HG03159 (cell line): ENCODE data around the gene CD47.
A peak's percentile ranks its signal among the peaks of the same experiment; 100 is the strongest.

Source experiments
- ATAC-seq: cut with Tn5 transposase; IDR thresholded peaks from one replicate; pipeline ENCODE4 v1.9.1; 2021; ENCODE audit warnings: mild to moderate bottlenecking, moderate library complexity; ENCODE audit not compliant: unreplicated experiment

The CD47 gene

DNA sequence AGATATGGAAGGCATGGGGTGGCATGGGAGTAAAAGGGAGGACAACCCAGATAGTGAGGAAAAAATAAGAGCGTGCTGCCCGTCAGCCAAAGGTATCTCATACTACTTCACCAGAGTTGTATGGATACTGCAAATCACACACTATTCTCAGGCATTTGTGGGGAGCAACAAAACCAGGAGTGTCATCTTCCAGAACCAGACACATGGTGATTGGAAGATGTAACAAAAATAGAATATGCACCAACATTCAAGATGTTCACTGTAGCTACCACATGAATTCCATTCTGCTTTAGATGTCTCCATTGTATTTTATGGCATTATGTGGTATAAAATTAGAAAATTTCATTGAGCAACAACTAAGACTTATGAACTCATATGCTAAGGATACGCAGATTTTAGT is 34.9 kb downstream of the CD47 start:
- no peak for ATAC-seq

DNA sequence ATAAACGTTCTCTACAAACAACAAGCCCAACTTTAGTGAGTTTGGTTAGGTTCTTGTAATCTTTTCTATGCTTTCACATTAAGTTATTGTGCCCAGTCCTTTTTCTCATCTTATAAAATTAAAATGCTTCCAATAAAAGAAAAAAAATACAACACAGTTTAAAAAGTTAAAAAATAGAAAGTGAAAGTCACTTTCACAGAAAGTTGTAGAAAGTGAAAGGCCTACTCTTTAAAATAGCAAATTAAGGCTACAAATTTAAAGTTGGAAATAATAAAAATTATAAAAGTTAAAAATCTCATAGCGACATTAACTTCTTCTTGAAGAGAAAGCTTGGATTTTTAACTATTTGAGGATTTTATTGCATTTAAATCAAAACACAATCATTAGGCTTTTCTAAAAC is 35.9 kb downstream of the CD47 start:
- ATAC-seq = no peak

- no peak for ATAC-seq
These were observed 37.3 kb downstream of the CD47 start for GRCh38 chr3:108053483-108053882.

DNA sequence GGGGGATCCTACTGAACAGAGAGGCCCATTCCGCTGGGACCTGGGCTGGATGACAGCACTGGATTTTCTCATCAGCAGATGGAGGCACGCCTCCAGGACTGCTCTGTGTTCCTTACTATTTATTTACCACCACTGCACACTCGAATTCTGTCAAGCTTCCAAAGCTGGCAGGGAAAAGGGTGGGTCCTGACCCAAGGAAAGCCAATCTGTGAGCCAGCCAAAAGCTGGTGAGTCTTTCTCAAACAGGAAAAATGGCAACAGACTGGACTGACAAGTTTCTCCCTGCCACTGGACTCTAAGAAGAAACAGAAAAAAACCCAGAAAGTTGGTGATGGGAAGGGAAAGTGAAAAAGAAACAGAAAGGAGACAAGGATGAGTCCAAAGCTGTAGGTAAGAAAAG is 37.8 kb downstream of the CD47 start:
- ATAC-seq = no peak

- ATAC-seq = no peak
These were observed 39.8 kb downstream of the CD47 start for GRCh38 chr3:108051005-108051404.

DNA sequence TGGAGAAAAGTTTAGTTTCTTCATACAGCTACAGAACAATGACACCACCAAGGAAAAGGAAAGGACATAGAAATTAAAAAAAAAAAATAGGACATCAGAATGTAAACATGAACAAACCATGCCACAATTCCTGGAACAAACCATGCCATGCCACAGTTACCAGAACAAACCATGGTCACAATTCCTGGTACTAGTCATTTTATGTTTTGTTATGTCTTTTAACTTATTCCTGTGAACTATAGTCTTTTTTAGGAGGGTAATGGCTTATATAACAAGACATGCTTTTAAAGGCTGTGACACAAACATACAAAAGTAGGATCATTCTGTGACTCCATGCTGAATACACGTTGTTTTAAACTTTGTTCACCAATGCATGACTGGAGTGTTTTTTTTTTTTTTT is 42.8 kb downstream of the CD47 start:
- no peak for ATAC-seq

DNA sequence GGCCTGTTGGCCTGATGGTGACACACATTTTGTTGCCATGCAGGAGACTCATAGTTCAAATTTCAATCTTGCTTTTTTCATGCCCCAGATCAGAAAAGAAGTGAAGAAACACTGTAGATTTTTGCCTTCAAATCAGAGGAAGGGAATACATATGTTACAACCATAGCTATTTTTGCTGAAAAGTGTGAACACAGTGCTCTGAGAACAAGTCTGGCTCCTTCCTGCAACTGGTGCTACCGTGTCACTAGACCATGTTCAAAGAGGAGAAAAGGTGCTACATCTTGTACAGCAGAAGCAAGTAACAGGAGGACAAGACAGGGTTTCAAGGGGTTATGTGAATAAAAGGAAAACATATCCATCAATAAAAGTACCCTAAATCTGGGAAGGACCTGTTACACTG is 44.6 kb downstream of the CD47 start:
- ATAC-seq = no peak

- no peak for ATAC-seq
These were observed 46.1 kb downstream of the CD47 start for GRCh38 chr3:108044699-108045098.

GRCh38 chr3:108042300-108042699 is 48.5 kb downstream of the CD47 start:
- ATAC-seq = no peak

DNA sequence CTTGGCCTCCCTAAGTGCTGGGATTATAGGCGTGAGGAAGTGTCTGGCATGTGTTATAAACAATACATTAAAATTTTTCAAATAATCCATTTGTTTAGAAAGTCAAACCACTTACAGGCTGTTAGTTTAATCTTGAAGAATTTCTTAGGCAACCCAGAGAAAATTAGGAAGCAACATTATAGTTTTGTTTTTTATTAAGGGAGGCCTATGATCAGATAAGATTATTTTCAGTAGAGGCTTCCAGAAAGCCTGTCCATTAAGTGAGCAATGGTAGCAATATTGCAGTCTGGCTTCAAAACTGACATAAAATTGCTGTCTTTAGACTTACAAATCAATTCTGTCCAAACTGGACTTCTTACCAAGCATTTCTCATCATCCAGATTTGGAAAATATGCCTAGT is 49.6 kb downstream of the CD47 start:
- ATAC-seq = no peak

DNA sequence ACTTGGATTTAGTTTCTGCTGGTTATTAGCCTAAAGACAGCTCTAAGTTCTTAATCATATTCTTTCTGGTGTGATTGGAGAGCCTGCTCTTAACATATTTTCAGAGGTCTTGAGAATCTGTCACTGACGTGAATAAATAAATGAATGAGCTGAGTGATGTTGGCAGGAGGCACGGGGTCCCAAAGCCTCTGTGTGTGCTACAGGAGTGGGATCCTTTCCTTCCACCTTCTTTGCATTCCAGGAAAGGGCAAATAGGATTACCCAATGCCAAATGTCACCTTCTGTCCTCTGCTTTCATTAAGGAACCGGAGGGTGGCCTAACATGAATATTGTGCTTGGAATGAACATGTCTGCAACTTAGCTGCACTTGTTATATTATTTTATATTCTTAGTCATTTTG is 53.1 kb downstream of the CD47 start:
- ATAC-seq = no peak

DNA sequence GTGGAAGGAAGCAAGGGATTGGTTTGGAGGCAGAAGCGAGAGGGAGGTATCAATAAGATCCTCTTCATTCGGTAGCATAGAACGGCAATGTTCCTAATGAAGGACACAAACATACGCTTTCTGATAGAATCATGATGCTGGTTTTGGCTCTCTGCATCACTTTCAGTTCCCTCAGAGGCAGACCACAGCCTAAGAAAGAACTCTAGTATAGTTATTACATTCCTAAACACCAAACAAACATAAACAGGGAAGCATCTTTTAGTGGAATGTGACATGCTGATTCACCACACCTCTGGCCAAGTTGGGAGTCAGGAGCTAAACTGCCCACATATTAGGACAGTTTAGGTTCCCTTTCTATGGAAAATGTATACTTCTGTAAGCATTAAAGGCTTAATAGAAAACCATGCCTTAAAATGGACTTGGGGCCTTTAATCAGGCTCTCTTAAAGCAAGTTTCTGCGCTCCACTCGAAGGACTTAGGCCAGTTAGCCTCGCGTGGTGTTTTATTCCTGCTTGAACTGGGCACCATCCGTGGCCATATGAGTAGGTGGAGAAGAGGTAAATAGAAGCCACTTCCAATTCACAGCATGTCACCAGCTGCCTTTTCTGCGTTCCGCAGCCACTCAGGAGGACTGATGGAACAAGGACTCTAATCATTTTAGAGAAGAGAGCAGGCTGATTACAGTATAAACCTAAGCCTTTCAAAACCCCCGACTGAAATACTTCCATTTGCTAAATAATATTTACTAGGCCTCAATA is 53.7 kb downstream of the CD47 start:
- peak; percentile 76 for ATAC-seq

- ATAC-seq = no peak
These were observed 54.4 kb downstream of the CD47 start for GRCh38 chr3:108036401-108036800.

- no peak for ATAC-seq
These were observed 55.1 kb downstream of the CD47 start for GRCh38 chr3:108035751-108036150.

DNA sequence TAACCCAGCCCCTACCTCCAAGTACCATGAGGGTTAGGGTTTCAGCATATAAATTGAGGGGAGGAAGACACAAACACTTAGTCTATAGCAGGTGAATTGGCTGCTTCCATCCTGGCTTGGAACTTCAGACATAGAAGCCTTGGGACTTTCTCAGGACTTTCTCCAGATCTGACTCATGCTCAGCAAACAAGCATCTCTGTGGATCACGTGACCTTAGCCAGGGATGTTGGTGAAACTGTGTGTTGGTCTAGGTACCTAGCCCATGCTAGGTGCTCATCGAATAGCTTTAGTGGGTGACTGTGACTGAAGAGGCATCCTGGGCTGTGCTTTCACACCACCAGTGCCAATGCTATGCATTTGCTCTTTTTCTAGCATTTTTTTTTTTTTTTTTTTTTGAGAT is 58.9 kb downstream of the CD47 start:
- ATAC-seq = no peak

DNA sequence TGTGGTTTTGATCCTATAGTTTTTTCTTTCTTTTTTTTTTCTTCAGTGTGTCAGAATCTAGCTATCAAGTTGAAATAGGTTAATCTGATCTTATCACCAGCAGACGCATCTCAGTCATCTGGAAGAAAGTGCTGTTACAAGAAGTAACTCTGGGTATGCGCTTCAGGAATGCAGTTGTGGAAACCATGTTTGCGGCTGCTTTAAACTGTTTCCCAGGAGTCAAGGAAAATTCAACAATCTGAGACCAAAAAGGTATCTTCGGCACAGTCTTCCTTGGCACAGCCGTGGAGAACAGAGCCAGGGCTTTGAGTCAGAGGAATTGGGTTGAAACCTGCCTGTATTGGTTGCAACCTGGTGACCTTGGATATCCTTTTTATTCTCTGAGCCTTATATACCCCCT is 59.9 kb downstream of the CD47 start:
- no peak for ATAC-seq

DNA sequence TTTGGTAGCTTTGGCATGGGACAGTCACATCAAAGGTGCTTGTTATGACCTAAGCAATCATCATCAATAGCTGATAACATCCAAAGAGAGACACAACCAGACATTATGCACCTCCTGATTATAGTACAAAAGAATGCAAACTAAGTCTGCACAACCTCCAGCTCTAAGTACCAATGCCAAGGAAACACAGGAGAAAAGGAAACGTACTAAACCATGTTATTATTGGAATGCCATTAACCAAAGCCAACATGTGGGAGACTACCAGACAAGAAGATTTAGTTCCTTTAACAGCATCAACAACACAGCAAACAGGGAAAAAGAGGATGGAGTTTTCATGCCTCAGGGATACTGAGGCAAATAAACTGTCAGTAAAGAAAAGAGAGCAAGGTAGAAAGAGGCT is 61.4 kb downstream of the CD47 start:
- no peak for ATAC-seq

DNA sequence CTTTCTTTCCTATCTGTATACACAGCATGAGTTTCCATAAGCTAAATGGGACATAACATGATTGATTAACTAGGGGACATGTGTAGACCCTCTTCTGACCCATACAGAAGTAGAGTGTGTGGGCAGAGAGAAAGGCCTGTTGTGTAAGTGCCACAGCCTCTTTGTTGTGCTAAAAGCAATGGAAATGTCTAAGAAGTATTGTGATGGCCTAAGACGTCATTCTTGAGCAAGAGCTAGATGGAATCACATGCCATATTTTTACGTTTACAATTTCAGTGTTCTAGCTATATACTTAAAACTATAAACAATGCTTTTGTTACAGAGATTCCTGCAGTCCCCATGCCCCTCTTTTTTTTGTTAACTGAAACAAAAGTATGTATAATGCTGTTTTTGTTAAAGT is 61.9 kb downstream of the CD47 start:
- ATAC-seq = no peak

DNA sequence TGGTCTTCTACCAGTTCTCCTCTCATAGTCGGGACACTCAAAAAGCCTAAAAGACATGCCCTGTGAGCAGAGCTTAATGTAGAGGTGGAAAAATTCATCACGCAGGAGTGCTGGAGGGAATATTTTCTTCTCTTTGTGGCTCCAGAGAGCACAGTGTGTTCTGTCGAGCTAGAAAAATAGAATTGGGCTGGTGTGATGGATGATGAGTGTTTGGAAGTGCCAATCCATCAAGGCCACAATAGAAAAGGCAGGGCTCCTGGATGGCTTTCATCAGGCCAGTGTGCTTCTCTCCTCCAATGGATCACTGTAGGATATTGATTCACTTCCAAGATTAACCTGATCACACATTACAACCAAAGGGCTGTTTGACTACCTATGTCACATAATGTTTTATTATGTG is 65.7 kb downstream of the CD47 start:
- no peak for ATAC-seq

DNA sequence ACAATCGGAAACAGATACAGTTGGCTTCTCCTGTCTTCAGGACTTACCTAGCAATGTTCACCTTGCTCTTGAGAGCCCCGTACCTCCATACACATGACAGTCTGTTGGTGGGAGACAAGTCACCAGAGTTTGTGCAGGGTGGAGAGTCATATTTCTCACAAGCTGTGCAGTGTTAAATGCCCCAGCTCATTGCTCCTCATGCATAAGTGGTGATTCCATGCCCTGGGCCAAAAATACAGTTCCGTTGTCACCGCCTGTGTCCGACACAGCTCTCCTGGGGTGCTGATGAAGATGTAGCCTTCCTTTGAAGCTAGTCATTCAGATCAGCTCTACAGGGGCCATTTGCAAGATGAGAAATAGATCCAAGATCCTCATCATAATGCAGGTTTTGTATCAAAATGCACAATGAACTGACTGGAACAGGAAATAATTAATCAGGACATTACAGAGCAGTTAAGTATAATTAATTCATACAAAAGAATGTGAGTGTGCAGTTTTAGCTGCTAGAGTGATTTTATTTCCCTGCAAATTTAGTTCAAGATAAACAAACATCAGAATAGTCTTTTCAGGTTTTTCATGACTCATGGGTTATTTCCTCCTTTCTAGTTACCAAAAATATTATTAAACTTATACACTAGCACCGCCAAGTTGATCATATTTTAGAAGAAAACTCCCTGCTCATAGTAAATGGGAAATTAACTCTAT is 66.5 kb downstream of the CD47 start:
- no peak for ATAC-seq

DNA sequence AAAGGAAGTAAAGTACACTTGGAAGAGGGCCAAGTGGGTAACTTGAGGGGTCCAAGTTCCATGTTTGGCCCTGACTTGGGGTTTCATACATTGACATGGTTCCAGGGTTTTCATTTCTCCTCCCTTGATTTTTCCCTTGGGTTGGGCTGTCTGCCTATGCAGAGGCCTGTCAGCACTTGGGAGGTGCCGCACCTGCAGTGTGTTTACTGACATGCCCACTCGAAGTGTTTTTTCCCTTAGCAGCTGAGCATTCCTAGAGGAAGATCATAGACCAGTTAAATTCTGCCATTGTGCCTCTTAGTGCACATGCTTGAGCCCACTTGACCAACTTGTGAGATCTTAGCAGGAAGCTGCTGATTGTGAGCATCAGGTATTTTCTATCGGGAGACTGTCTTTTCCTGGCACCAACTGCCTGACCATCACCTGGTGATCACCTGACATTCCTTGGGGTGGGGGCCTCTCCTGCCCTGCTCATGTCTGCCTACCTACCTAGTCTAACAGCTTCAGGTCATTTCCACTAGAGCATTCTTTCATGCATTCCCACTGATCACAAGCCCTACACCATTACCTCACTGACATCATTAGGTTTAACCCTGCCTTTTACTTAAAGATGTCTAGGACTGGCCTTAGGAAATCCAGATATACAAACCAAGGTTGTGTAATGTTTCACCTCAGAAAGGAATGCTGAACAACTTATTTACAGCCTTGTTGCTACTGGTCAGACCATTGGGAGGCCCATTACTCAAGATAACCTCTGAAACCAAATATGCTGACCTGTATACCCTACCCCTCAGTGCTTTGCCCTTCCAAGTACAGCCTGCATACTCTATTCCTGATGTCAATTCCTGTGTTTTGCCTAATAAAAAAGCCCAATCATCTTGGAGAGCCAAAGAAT is 68.3 kb downstream of the CD47 start:
- no peak for ATAC-seq

DNA sequence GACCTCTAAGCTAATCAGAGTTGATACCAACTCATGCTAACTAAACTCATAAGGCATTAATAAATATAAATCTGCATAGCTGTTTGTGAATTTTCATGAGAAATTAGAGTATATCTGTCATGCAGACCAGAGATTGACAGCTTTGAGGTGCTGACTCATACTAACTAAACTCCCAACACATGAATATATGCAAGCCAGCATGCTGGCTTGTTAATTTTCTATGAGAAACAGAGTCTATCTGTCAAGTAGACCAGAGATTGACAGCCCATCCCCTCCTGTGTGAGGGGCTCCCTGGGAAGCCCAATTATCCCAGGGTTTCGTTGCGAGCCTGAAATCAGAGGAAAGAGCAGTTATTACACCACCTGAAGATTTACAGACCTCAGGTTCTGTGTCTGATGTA is 69.3 kb downstream of the CD47 start:
- no peak for ATAC-seq
